ENCODE data around the gene CCDC198. TPM values are rescaled to one million over a fixed set of nuclear protein-coding genes. Genes with fewer than 3 reads are reported as not detected.

Gene CCDC198
- polyA plus RNA-seq, 1 donor (not counting 4 experiments of a cell fraction or from before 2014, with no cell fraction given) = not detected

DNA sequence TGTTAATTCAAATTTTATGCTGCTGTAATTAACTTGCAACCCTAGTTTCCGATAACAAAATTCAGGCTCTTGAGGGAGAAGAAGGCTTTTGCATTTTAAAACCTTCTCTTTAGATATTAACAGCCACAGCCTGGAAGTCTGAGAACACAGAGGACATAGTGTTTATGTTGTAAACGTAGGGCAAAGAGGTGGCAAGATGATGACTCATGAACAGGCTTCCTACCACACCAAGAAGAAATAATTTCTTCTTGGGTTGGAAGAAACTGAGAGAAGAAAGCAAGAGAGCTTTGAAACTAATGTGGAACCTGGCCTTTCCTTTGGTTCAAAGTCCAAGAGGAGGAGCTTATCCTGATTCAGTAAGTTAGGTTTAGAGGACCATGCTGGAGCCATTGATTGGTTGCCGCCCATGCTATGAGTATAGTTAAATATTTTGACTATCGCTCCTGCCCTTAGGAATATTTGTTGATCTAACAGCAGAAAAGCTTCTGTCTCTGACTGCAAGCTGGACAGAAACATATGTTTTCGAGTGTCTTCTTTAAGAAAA, 31.8 kb downstream of the CCDC198 start:
- Histone ChIP-seq H4K20me1 (ENCODE audit: control insufficient read depth, extremely low read depth, insufficient read depth, low read length) (no peaks in the 10 kb centered on the region), H3K9me3 (ENCODE audit: control insufficient read depth, low read depth, low read length) (no peaks in the 10 kb centered on the region), H3K4me1 (ENCODE audit: control insufficient read depth, extremely low read depth, insufficient read depth, low read length) (no peaks in the 10 kb centered on the region), H3K27me3 (ENCODE audit: control insufficient read depth, extremely low read depth, insufficient read depth, low read length) (no peaks in the 10 kb centered on the region), H3K79me2 (ENCODE audit: control insufficient read depth, insufficient read depth, low read length) (no peaks in the 10 kb centered on the region), H3K9me1 (ENCODE audit: control insufficient read depth, extremely low read depth, insufficient read depth, low read length) (no peaks in the 10 kb centered on the region), H2AFZ (ENCODE audit: control insufficient read depth, low read length) (no peak overlapping the region), H3K27ac (ENCODE audit: control insufficient read depth, insufficient read depth, low read length) (no peak overlapping the region), H3K4me2 (ENCODE audit: control insufficient read depth, extremely low read depth, insufficient read depth, low read depth, low read length) (no peak overlapping the region), H3K36me3 (ENCODE audit: control insufficient read depth in 2 of 2, extremely low read depth in 1 of 2, insufficient read depth in 2 of 2, low read length in 2 of 2) (no peaks in the 10 kb centered on the region), H3K9ac (ENCODE audit: control insufficient read depth, extremely low read depth, insufficient read depth, low read length) (no peak overlapping the region), H3K4me3 (ENCODE audit: control insufficient read depth in 2 of 3, extremely low read depth in 1 of 3, insufficient read depth in 2 of 3, low read depth in 1 of 3, low read length in 3 of 3) (no peak overlapping the region)
- no peak for FAIRE-seq
- TF ChIP-seq, protein P1, sequence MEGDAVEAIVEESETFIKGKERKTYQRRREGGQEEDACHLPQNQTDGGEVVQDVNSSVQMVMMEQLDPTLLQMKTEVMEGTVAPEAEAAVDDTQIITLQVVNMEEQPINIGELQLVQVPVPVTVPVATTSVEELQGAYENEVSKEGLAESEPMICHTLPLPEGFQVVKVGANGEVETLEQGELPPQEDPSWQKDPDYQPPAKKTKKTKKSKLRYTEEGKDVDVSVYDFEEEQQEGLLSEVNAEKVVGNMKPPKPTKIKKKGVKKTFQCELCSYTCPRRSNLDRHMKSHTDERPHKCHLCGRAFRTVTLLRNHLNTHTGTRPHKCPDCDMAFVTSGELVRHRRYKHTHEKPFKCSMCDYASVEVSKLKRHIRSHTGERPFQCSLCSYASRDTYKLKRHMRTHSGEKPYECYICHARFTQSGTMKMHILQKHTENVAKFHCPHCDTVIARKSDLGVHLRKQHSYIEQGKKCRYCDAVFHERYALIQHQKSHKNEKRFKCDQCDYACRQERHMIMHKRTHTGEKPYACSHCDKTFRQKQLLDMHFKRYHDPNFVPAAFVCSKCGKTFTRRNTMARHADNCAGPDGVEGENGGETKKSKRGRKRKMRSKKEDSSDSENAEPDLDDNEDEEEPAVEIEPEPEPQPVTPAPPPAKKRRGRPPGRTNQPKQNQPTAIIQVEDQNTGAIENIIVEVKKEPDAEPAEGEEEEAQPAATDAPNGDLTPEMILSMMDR (optimal IDR thresholded peaks at IDR 0.05 in 1 of 3, IDR thresholded peaks at IDR 0.05 in 1 of 3, conservative IDR thresholded peaks at IDR 0.05 in 1 of 3; ENCODE audit: extremely low read depth in 1 of 3, insufficient read depth in 2 of 3, low read length in 3 of 3) = no peak
- TF ChIP-seq EZH2 (IDR thresholded peaks at IDR 0.05; ENCODE audit: low read length) = no peak
- dilution Hi-C loops (cut with MboI; ENCODE audit: extremely low pct_ligation_motif_present, low sequenced_read_pairs) = no loop called here
- DNase-seq (ENCODE audit: low read depth, low spot score) = no peak

DNA sequence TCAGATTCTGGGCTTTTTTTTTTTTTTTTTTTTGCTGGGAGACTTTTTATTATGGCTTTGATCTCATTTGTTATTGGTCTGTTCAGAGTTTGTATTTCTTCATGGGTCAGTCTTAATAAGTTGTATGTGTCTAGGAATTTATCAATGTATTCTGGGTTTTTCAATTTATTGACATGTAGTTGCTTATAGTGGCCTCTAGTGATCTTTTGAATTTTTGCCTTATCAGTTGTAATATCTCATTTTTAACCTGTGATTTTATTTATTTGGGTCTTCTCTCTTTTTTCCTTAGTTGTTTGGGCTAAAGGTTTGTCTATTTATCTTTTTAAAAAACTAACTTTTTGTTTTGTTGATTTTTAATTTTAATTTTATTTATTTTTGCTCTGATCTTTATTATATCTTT, 57.7 kb downstream of the CCDC198 start:
- Histone ChIP-seq H3K9me3 (ENCODE audit: control insufficient read depth, low read depth, low read length) (no peaks in the 10 kb centered on the region), H3K4me3 (ENCODE audit: control insufficient read depth in 2 of 3, extremely low read depth in 1 of 3, insufficient read depth in 2 of 3, low read depth in 1 of 3, low read length in 3 of 3) (no peak overlapping the region), H3K4me1 (ENCODE audit: control insufficient read depth, extremely low read depth, insufficient read depth, low read length) (no peaks in the 10 kb centered on the region), H2AFZ (ENCODE audit: control insufficient read depth, low read length) (no peak overlapping the region), H3K27ac (ENCODE audit: control insufficient read depth, insufficient read depth, low read length) (no peak overlapping the region), H3K4me2 (ENCODE audit: control insufficient read depth, extremely low read depth, insufficient read depth, low read depth, low read length) (no peak overlapping the region), H3K9me1 (ENCODE audit: control insufficient read depth, extremely low read depth, insufficient read depth, low read length) (no peaks in the 10 kb centered on the region), H3K9ac (ENCODE audit: control insufficient read depth, extremely low read depth, insufficient read depth, low read length) (no peak overlapping the region), H3K79me2 (ENCODE audit: control insufficient read depth, insufficient read depth, low read length) (no peaks in the 10 kb centered on the region), H3K36me3 (ENCODE audit: control insufficient read depth in 2 of 2, extremely low read depth in 1 of 2, insufficient read depth in 2 of 2, low read length in 2 of 2) (no peaks in the 10 kb centered on the region), H3K27me3 (ENCODE audit: control insufficient read depth, extremely low read depth, insufficient read depth, low read length) (no peaks in the 10 kb centered on the region), H4K20me1 (ENCODE audit: control insufficient read depth, extremely low read depth, insufficient read depth, low read length) (no peaks in the 10 kb centered on the region)
- FAIRE-seq = no peak
- DNase-seq (ENCODE audit: low read depth, low spot score) = no peak
- dilution Hi-C loops (cut with MboI; ENCODE audit: extremely low pct_ligation_motif_present, low sequenced_read_pairs) = no loop called here
- no peak for TF ChIP-seq EZH2 (IDR thresholded peaks at IDR 0.05; ENCODE audit: low read length)
- TF ChIP-seq, protein P1 (optimal IDR thresholded peaks at IDR 0.05 in 1 of 3, IDR thresholded peaks at IDR 0.05 in 1 of 3, conservative IDR thresholded peaks at IDR 0.05 in 1 of 3; ENCODE audit: extremely low read depth in 1 of 3, insufficient read depth in 2 of 3, low read length in 3 of 3) = no peak
